K562 (cell line): Measurements from ENCODE around the gene TMTC4. TPM values are rescaled to one million over a fixed set of nuclear protein-coding genes. Genes with fewer than 3 reads are reported as not detected.

Experiments used
- ATAC-seq: fragments of 200-7000 bp; cut with Tn5 transposase; 3 replicates; pipeline ENCODE4 v1.9.1; 2020; ENCODE audit warnings: moderate library complexity
- BruUV-seq: library from RNA; stranded (reverse); fragments of 400-500 nt; replicated peaks from 2 replicates; lab custom pipeline; 2021; lab: Mats Ljungman, UMichigan
- CTCF ChIA-PET: fragments of 300-600 bp; formaldehyde crosslinking; extraction: SDS; loops from one replicate; lab custom pipeline; 2021; ENCODE audit warnings: low intra/inter-chr PET ratio; lab: Yijun Ruan, JAX
- POLR2A ChIA-PET: fragments of 300-600, 350-650 bp; sonication (Branson Sonifier 250); formaldehyde crosslinking; extraction: SDS; loops from one replicate; lab custom pipeline; 2021; ENCODE audit warnings: antibody characterized with exemption, inconsistent platforms; lab: Yijun Ruan, JAX
- DNase-seq, 4 experiments: peaks; one replicate each; pipeline versions ENCODE4 v3.0.0 to v3.0.0-alpha.2; 2011 to 2018; ENCODE audit warnings: low spot score in 3 of 4, mixed read lengths in 3 of 4; ENCODE audit errors: extremely low read depth in 1 of 4
- FAIRE-seq: peaks from 2 replicates; lab custom pipeline; 2011; peaks lifted over from hg19 to GRCh38; lab: Jason Lieb, UNC
- H2AFZ ChIP-seq: 2 replicates; pipeline ENCODE4 v1.6.0; 2011; ENCODE audit warnings: low read depth, low read length, control low read depth, inconsistent platforms
- H3K27ac ChIP-seq: fragments of 200-600 bp; 3 replicates; pipeline ENCODE4 v1.8.0; 2011; ENCODE audit warnings: low read depth, mild to moderate bottlenecking, control low read depth, inconsistent platforms, low read length, moderate library complexity, mixed read lengths; ENCODE audit errors: extremely low read depth
- H3K27me3 ChIP-seq, 2 experiments: fragments of 300-600 bp in 1 of 2; 2 replicates in 1 of 2; 3 replicates in 1 of 2; pipeline versions ENCODE4 v1.6.0 to v1.8.0; 2011; ENCODE audit warnings: inconsistent platforms in 2 of 2, low read length in 2 of 2, mild to moderate bottlenecking in 1 of 2, mixed read lengths in 1 of 2, moderate library complexity in 1 of 2; ENCODE audit not compliant: control insufficient read depth in 2 of 2, insufficient read depth in 2 of 2
- H3K36me3 ChIP-seq: fragments of 300-600 bp; 3 replicates; pipeline ENCODE4 v1.8.0; 2011; ENCODE audit warnings: mild to moderate bottlenecking, low read length, inconsistent platforms; ENCODE audit not compliant: control insufficient read depth, insufficient read depth
- H3K4me1 ChIP-seq, 2 experiments: fragments of 200-600 bp in 1 of 2; replicated peaks in 1 of 2; 2 replicates in 1 of 2; 3 replicates in 1 of 2; pipeline versions ENCODE4 v1.5.1 to v1.8.0; 2011; ENCODE audit warnings: inconsistent platforms in 2 of 2, low read length in 2 of 2, mild to moderate bottlenecking in 1 of 2, mixed read lengths in 1 of 2, moderate library complexity in 1 of 2; ENCODE audit not compliant: control insufficient read depth in 2 of 2, insufficient read depth in 2 of 2
- H3K4me2 ChIP-seq: 2 replicates; pipeline ENCODE4 v1.6.1; 2011; ENCODE audit warnings: low read length, control low read depth, inconsistent platforms, mixed read lengths; ENCODE audit not compliant: insufficient read depth
- H3K4me3 ChIP-seq: fragments of 200-600 bp; sonication (generic), shearing (Covaris generic); 2 replicates; pipeline ENCODE4 v1.5.1; 2016; ENCODE audit warnings: control low read depth, inconsistent platforms
- H3K79me2 ChIP-seq: fragments of 200-600 bp; 3 replicates; pipeline ENCODE4 v1.8.0; 2011; ENCODE audit warnings: low read length, inconsistent platforms; ENCODE audit not compliant: control insufficient read depth, insufficient read depth
- H3K9ac ChIP-seq, 2 experiments: 2 replicates each; pipeline versions ENCODE4 v1.6.0 to v1.6.1; 2011; ENCODE audit warnings: low read depth in 2 of 2, low read length in 2 of 2, control low read depth in 1 of 2, inconsistent platforms in 1 of 2, mild to moderate bottlenecking in 1 of 2, mixed read lengths in 1 of 2; ENCODE audit not compliant: insufficient read depth in 1 of 2
- H3K9me1 ChIP-seq: one replicate; pipeline ENCODE4 v1.6.0; 2011; ENCODE audit warnings: inconsistent platforms, mild to moderate bottlenecking, low read length, moderate library complexity; ENCODE audit not compliant: control insufficient read depth, insufficient read depth
- H3K9me3 ChIP-seq: replicated peaks from 2 replicates; pipeline ENCODE4 v1.5.1; 2011; ENCODE audit warnings: low read depth, low read length, inconsistent platforms; ENCODE audit not compliant: control insufficient read depth, insufficient read depth
- H4K20me1 ChIP-seq: replicated peaks from 2 replicates; pipeline ENCODE4 v1.6.1; 2011; ENCODE audit warnings: low read length, inconsistent platforms, mixed read lengths; ENCODE audit not compliant: control insufficient read depth, insufficient read depth
- CXXC5 ChIP-seq: fragments of 250-450 bp; sonication (Bioruptor Pico); IDR thresholded peaks from 2 replicates; pipeline ENCODE4 v1.8.0; 2022; ENCODE audit warnings: inconsistent platforms, mild to moderate bottlenecking, moderate library complexity
- EP400 ChIP-seq: fragments of 450-650 bp; IDR thresholded peaks from 2 replicates; pipeline ENCODE4 v1.6.1; 2017; ENCODE audit warnings: antibody characterized with exemption, mild to moderate bottlenecking, moderate library complexity
- ESRRA ChIP-seq: fragments of 450-650 bp; IDR thresholded peaks from 2 replicates; pipeline ENCODE4 v1.6.1; 2014; ENCODE audit warnings: low read depth, mild to moderate bottlenecking, moderate library complexity, borderline replicate concordance
- MYBL2 ChIP-seq, 2 experiments: fragments of 450-650 bp in 1 of 2; sonication (generic) in 1 of 2; formaldehyde crosslinking in 1 of 2; IDR thresholded peaks; 2 replicates each; pipeline versions ENCODE4 v1.6.1 to v1.8.1; 2017 to 2022; ENCODE audit warnings: borderline replicate concordance in 1 of 2, inconsistent platforms in 1 of 2, low read depth in 1 of 2, mild to moderate bottlenecking in 1 of 2, missing genetic modification reagents in 1 of 2, moderate library complexity in 1 of 2
- MYC ChIP-seq, 2 experiments: fragments of 250-450 bp in 1 of 2; sonication (Bioruptor Pico) in 1 of 2; IDR thresholded peaks; 2 replicates each; pipeline versions ENCODE4 v1.5.1 to v1.6.1; 2012 to 2021; ENCODE audit warnings: low read depth in 2 of 2, borderline replicate concordance in 1 of 2, improper control_type of control experiment in 1 of 2, low read length in 1 of 2, mild to moderate bottlenecking in 1 of 2, moderate library complexity in 1 of 2
- NCOR1 ChIP-seq: fragments of 450-650 bp; IDR thresholded peaks from 2 replicates; pipeline ENCODE4 v1.6.1; 2016; ENCODE audit warnings: mild to moderate bottlenecking, moderate library complexity
- NR2C1 ChIP-seq, 2 experiments: fragments of 450-650 bp; IDR thresholded peaks; 2 replicates each; pipeline ENCODE4 v1.6.1; 2017; ENCODE audit warnings: mild to moderate bottlenecking in 2 of 2, antibody characterized with exemption in 1 of 2, inconsistent platforms in 1 of 2, missing compliant biosample characterization in 1 of 2, missing genetic modification characterization in 1 of 2
- PBX2 ChIP-seq, 2 experiments: IDR thresholded peaks in 1 of 2; conservative IDR thresholded peaks in 1 of 2; 2 replicates each; pipeline ENCODE4 v1.6.1; 2016; ENCODE audit warnings: low read depth in 2 of 2, mild to moderate bottlenecking in 1 of 2, missing compliant biosample characterization in 1 of 2, missing genetic modification characterization in 1 of 2, moderate library complexity in 1 of 2
- POU5F1 ChIP-seq: fragments of 150-350 bp; IDR thresholded peaks from 2 replicates; pipeline ENCODE4 v1.6.1; 2014; ENCODE audit warnings: borderline replicate concordance, low read length, low read depth, mild to moderate bottlenecking; ENCODE audit not compliant: partially characterized antibody
- PRMT5 ChIP-seq: sonication (generic); formaldehyde crosslinking; IDR thresholded peaks from 2 replicates; pipeline ENCODE4 v1.5.0; 2020; ENCODE audit warnings: missing genetic modification reagents
- SAP30 ChIP-seq: fragments of 200-600 bp; sonication (generic); IDR thresholded peaks from 2 replicates; pipeline ENCODE4 v1.6.1; 2012; ENCODE audit warnings: borderline replicate concordance, low read depth, mild to moderate bottlenecking, moderate library complexity, low read length, control low read depth, inconsistent platforms; ENCODE audit not compliant: insufficient read depth, poor library complexity, severe bottlenecking
- SIX5 ChIP-seq, 2 experiments: IDR thresholded peaks; 2 replicates each; pipeline ENCODE4 v1.6.1; 2011; ENCODE audit warnings: low read length in 2 of 2, borderline replicate concordance in 1 of 2, low read depth in 1 of 2, mild to moderate bottlenecking in 1 of 2, moderate library complexity in 1 of 2; ENCODE audit not compliant: insufficient read depth in 1 of 2
- WGBS: fragments of 100-300 bp; shearing (Covaris generic); methylation state at CpG from one replicate; pipeline ENCODE4 v1.1.6; 2016; ENCODE audit warnings: low coverage, mixed read lengths; ENCODE audit not compliant: insufficient coverage; ENCODE audit errors: missing lambda C conversion rate; 5-methylcytosine and 5-hydroxymethylcytosine counted together
- in situ Hi-C: fragments of 300-500 bp; cut with MboI; formaldehyde crosslinking; loops from 4 replicates; pipeline ENCODE4 v1.15.0; 2018; ENCODE audit warnings: inconsistent platforms, mixed read lengths
- intact Hi-C: fragments of 100-400 bp; cut with micrococcal nuclease; formaldehyde crosslinking; loops from 2 replicates; pipeline ENCODE4 v1.14.2; 2022
- polyA plus RNA-seq, 8 experiments: library from polyadenylated mRNA; depleted of rRNA in 4 of 8; stranded (reverse) in 5 of 8; unstranded in 3 of 8; fragments of >200 nt; fragmentation: Nextera tagmentation in 2 of 8; fragmentation: Illumina TruSeq in 1 of 8; extraction: Ambion mirVana in 2 of 8; extraction: Trizol in 1 of 8; gene quantifications; 2 replicates each; pipeline versions ENCODE4 v1.2.1 to v1.2.3, GENCODE V29; 2011 to 2014; ENCODE audit warnings: inconsistent platforms in 1 of 8, missing spikeins in 1 of 8
- total RNA-seq, 7 experiments: library from RNA; depleted of rRNA in 6 of 7; stranded (reverse); fragments of >200 nt in 6 of 7; fragmentation: Illumina TruSeq in 2 of 7; extraction: Trizol in 2 of 7; gene quantifications; 2 replicates each; pipeline versions ENCODE4 v1.2.1 to v1.2.3, GENCODE V29; 2011 to 2021; ENCODE audit warnings: low replicate concordance in 1 of 7
- TF ChIP-seq, protein P1 (sequence below): sonication (generic); formaldehyde crosslinking; IDR thresholded peaks from 2 replicates; pipeline ENCODE4 v1.8.1; 2022; ENCODE audit warnings: missing genetic modification reagents
- TF ChIP-seq, protein P2 (sequence below): sonication (generic); formaldehyde crosslinking; IDR thresholded peaks from 2 replicates; pipeline ENCODE4 v1.8.0; 2022; ENCODE audit warnings: mild to moderate bottlenecking, low read depth, missing genetic modification reagents

The TMTC4 gene
- total and polyA plus RNA-seq, 9 of the 15 experiments (the other 6 are each of a cell fraction or from before 2014, with no cell fraction given) = 3.5 to 16.7 (median 11.8) TPM

DNA sequence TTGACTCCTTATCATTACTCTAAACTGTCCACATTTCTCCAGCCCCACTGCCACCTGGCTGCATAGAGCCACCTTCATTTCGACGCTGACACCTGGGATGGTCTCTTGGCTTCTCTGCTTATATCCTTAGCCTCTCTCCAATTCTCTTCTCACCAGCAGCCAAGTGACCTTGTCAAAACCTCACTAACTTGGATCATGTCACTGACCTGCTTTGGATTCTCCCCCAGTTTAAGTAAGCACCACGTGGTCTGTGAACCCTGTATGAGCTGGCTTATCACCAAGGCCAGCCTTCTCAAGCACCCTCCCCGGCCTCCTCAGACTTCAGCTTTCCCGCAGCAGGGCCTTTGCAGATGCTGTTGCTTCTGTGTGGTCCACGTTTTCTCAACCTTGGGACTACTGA lies 73.7 kb downstream of the TMTC4 start:
- Histone ChIP-seq H2AFZ (peak overlapping the region; percentile 85), H3K27ac (peak overlapping the region; percentile 84), H3K9me3 (no peaks in the 10 kb centered on the region), H4K20me1 (no peaks in the 10 kb centered on the region), H3K4me1 (peaks cover 15 to 27% of the 10 kb centered on the region in 2 experiments), H3K36me3 (no peaks in the 10 kb centered on the region), H3K9ac (peak overlapping the region; percentile 35 to 62; a peak in 3 of 4 replicates), H3K4me2 (peak overlapping the region; percentile 65), H3K27me3 (no peaks in the 10 kb centered on the region), H3K9me1 (no peaks in the 10 kb centered on the region), H3K4me3 (no peak overlapping the region), H3K79me2 (no peaks in the 10 kb centered on the region)
- in situ Hi-C loops = loop anchor here (25.0 kb wide), 1 partner anchor 2011 kb away; no protein-coding TSS in a partner anchor
- DNase-seq (peak; percentile 62 to 91 (median 74)), FAIRE-seq (peak; percentile 95), ATAC-seq (peak; percentile 91)
- BruUV-seq = no TSS peak
- POLR2A ChIA-PET = no interaction called here
- 6% methylated on average over 6 of the region's 6 CpGs for WGBS
- CTCF ChIA-PET = no interaction called here
- intact Hi-C loops = no loop called here
- TF ChIP-seq, protein P1, sequence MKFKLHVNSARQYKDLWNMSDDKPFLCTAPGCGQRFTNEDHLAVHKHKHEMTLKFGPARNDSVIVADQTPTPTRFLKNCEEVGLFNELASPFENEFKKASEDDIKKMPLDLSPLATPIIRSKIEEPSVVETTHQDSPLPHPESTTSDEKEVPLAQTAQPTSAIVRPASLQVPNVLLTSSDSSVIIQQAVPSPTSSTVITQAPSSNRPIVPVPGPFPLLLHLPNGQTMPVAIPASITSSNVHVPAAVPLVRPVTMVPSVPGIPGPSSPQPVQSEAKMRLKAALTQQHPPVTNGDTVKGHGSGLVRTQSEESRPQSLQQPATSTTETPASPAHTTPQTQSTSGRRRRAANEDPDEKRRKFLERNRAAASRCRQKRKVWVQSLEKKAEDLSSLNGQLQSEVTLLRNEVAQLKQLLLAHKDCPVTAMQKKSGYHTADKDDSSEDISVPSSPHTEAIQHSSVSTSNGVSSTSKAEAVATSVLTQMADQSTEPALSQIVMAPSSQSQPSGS (CRISPR knock-in tag) = no peak
- TF ChIP-seq MYC (IDR thresholded peaks at IDR 0.05; ENCODE audit: low read depth, low read length) (peak; percentile 59; the same call in 1 of the 2 replicates), MYC (CRISPR knock-in tag; IDR thresholded peaks at IDR 0.05; ENCODE audit: borderline replicate concordance, low read depth) (no peak), NCOR1 (peak; percentile 65), NR2C1 (IDR thresholded peaks at IDR 0.05) (peak; percentile 50), NR2C1 (tag; IDR thresholded peaks at IDR 0.05) (peak; percentile 45; the same call in 1 of the 2 replicates), POU5F1 (no peak), SAP30 (no peak), EP400 (peak; percentile 48; the same call in 1 of the 2 replicates), PBX2 (CRISPR knock-in tag; IDR thresholded peaks at IDR 0.05; ENCODE audit: low read depth) (no peak), PBX2 (tag; conservative IDR thresholded peaks at IDR 0.05; ENCODE audit: low read depth) (no peak; the same call in 1 of the 2 replicates), SIX5 (IDR thresholded peaks at IDR 0.05; ENCODE audit: borderline replicate concordance in 1 of 2, insufficient read depth in 1 of 2, low read depth in 1 of 2, low read length in 2 of 2) (no peak), MYBL2 (IDR thresholded peaks at IDR 0.05; ENCODE audit: low read depth) (no peak), MYBL2 (CRISPR knock-in tag; IDR thresholded peaks at IDR 0.05; ENCODE audit: borderline replicate concordance) (no peak), PRMT5 (CRISPR knock-in tag) (no peak), CXXC5 (CRISPR knock-in tag) (no peak), ESRRA (peak; percentile 27; the same call in 1 of the 2 replicates)
- TF ChIP-seq, protein P2, sequence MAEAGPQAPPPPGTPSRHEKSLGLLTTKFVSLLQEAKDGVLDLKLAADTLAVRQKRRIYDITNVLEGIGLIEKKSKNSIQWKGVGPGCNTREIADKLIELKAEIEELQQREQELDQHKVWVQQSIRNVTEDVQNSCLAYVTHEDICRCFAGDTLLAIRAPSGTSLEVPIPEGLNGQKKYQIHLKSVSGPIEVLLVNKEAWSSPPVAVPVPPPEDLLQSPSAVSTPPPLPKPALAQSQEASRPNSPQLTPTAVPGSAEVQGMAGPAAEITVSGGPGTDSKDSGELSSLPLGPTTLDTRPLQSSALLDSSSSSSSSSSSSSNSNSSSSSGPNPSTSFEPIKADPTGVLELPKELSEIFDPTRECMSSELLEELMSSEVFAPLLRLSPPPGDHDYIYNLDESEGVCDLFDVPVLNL (CRISPR knock-in tag) = no peak
